Stimulated activated CD4-positive, alpha-beta T cell treated with anti-CD3 and anti-CD28 coated beads, Interleukin-4, amount 100 ng/mL, for 1 hour (primary cell): Measurements from ENCODE around the gene FAM228B.
"Not testable (repeated sequence)": the region's sequence is repeated elsewhere in the genome, so short reads cannot be mapped to it uniquely, and the experiment has no call there.

Experiments
- DNase-seq: peaks from one replicate; pipeline ENCODE4 v3.0.0-alpha.2; 2020

FAM228B gene

GRCh38 chr2:24104110-24104650 lies 19.1 kb upstream of the FAM228B start:
- DNase-seq = no peak

GRCh38 chr2:24104906-24105305 lies 18.4 kb upstream of the FAM228B start:
- no peak for DNase-seq

- no peak for DNase-seq
These were observed 17.5 kb upstream of the FAM228B start for GRCh38 chr2:24105816-24106215.

- DNase-seq = no peak
These were observed 16.5 kb upstream of the FAM228B start for GRCh38 chr2:24106786-24107185.

GRCh38 chr2:24107336-24107735 lies 15.9 kb upstream of the FAM228B start:
- no peak for DNase-seq

- DNase-seq = not testable (repeated sequence)
These were observed 13.8 kb upstream of the FAM228B start for GRCh38 chr2:24109431-24109830.

GRCh38 chr2:24110660-24111303 lies 12.5 kb upstream of the FAM228B start:
- DNase-seq = no peak

- no peak for DNase-seq
These were observed 11.8 kb upstream of the FAM228B start for GRCh38 chr2:24111407-24111901.

- DNase-seq = no peak
These were observed 8.2 kb upstream of the FAM228B start for GRCh38 chr2:24115057-24115456.

GRCh38 chr2:24117902-24118301 lies 5.4 kb upstream of the FAM228B start:
- DNase-seq = no peak

- DNase-seq = no peak
These were observed 2.2 kb upstream of the FAM228B start for GRCh38 chr2:24121066-24121465.

- no peak for DNase-seq
These were observed 1.8 kb upstream of the FAM228B start for GRCh38 chr2:24121469-24121868.

- DNase-seq = no peak
These were observed 689 bp upstream of the FAM228B start for GRCh38 chr2:24122366-24123194.

GRCh38 chr2:24123922-24124580 lies 782 bp downstream of the FAM228B start:
- DNase-seq = no peak

GRCh38 chr2:24125956-24126355 lies 2.7 kb downstream of the FAM228B start:
- DNase-seq = no peak

GRCh38 chr2:24132543-24132942 lies 9.3 kb downstream of the FAM228B start:
- DNase-seq = no peak

- not testable (repeated sequence) for DNase-seq
These were observed 17.0 kb downstream of the FAM228B start for GRCh38 chr2:24140305-24140704.

- no peak for DNase-seq
These were observed 24.1 kb downstream of the FAM228B start for GRCh38 chr2:24147364-24147763.

- DNase-seq = no peak
These were observed 29.3 kb downstream of the FAM228B start for GRCh38 chr2:24152413-24153197.

- no peak for DNase-seq
These were observed 30.2 kb downstream of the FAM228B start for GRCh38 chr2:24153478-24153877.

- DNase-seq = no peak
These were observed 34.9 kb downstream of the FAM228B start for GRCh38 chr2:24158131-24158530.

GRCh38 chr2:24159708-24160107 lies 36.4 kb downstream of the FAM228B start:
- no peak for DNase-seq

GRCh38 chr2:24160761-24161160 lies 37.5 kb downstream of the FAM228B start:
- no peak for DNase-seq
